Measurements from ENCODE around the gene FBXW10B. TPM values are rescaled to one million over a fixed set of nuclear protein-coding genes. Genes with fewer than 3 reads are reported as not detected.
"Not testable (repeated sequence)": the region's sequence is repeated elsewhere in the genome, so short reads cannot be mapped to it uniquely, and the experiment has no call there.

The FBXW10B gene
- total RNA-seq, 4 donors from 2014 or later, result 0.25 to 3.1 (median 1.5) TPM

GRCh38 chr17:15581462-15581861 is 38.0 kb downstream of the FBXW10B start:
- H3K4me3 ChIP-seq (ENCODE audit: low read depth, poor library complexity, severe bottlenecking); DNase-seq (ENCODE audit: low spot score in 2 of 2): not testable (repeated sequence)

GRCh38 chr17:15576848-15577247 is 42.7 kb downstream of the FBXW10B start:
- DNase-seq (ENCODE audit: low spot score in 2 of 2); H3K4me3 ChIP-seq (ENCODE audit: low read depth, poor library complexity, severe bottlenecking); intact Hi-C loops (cut with DNase I; ENCODE audit: low total_unique reads): not testable (repeated sequence)
- WGBS, 2 donors, result 100% methylated on average over 1 of the region's 1 CpG; no CpG with 5 or more reads in 1 of the 2 donors

More at GRCh38 chr17:15581462-15581861, 38.0 kb downstream of the FBXW10B start:
- 60 to 81% methylated on average over 1 to 3 of the region's 4 CpGs for WGBS, 2 donors
- intact Hi-C loops (cut with DNase I; ENCODE audit: low total_unique reads), result not testable (repeated sequence)

DNA sequence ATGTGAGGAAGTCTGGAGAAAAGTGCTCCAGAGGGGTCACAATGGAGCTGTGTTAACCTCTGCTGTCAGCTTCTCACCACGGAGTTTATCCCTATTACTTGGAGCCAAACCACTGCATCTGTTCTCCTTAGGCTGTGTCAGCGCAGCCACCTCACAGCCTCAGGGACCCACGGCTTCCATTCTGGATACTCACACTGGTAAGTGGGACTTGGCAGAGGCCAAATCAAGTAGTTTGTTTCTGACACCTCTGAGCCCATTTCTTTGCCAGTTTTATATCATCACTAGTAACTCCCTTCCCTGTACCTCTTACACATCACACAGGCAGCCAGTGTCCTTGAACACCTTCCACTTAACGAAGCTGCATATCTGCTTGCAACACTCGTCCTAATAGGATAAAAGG is 44.8 kb downstream of the FBXW10B start:
- intact Hi-C loops (cut with DNase I; ENCODE audit: low total_unique reads); DNase-seq (ENCODE audit: low spot score in 2 of 2); H3K4me3 ChIP-seq (ENCODE audit: low read depth, poor library complexity, severe bottlenecking): not testable (repeated sequence)
- 86 to 100% methylated on average over 2 of the region's 5 CpGs for WGBS, 2 donors

GRCh38 chr17:15573870-15574269 is 45.6 kb downstream of the FBXW10B start:
- DNase-seq (ENCODE audit: low spot score in 2 of 2); intact Hi-C loops (cut with DNase I; ENCODE audit: low total_unique reads); H3K4me3 ChIP-seq (ENCODE audit: low read depth, poor library complexity, severe bottlenecking): not testable (repeated sequence)
- 34 to 39% methylated on average over 4 of the region's 4 CpGs for WGBS, 2 donors

Other genes with a start within 250 kb of the FBXW10B start
- gene CDRT4, start 152.1 kb downstream of the FBXW10B start, total RNA-seq, result 1 to 10 TPM in 2 of 4 donors, under 1 TPM in 1, not detected in 1; 0.52 to 4.0 (median 3.8) TPM
- 10 to 100 TPM in 1 of 4 donors, 1 to 10 TPM in 3; 5.6 to 14.8 (median 8.2) TPM for gene TVP23C, start 56.2 kb downstream of the FBXW10B start, total RNA-seq
- 10 to 100 TPM; 33.2 to 80.1 (median 48.9) TPM for gene TRIM16, start 64.6 kb upstream of the FBXW10B start, total RNA-seq
- gene ZNF286A, start 80.0 kb upstream of the FBXW10B start, total RNA-seq, result 10 to 100 TPM in 3 of 4 donors, 1 to 10 TPM in 1; 6.0 to 34.6 (median 21.2) TPM
- 1 to 10 TPM in 1 of 4 donors, not detected in 3; 1.0 TPM for gene TBC1D26, start 112.6 kb upstream of the FBXW10B start, total RNA-seq